H1 (cell line): ENCODE data around the gene NELFCD. TPM values are rescaled to one million over a fixed set of nuclear protein-coding genes. Genes with fewer than 3 reads are reported as not detected.

ENCODE experiments used
- CTCF ChIA-PET: fragments of 300-600 bp; sonication (Branson Sonifier 250); formaldehyde crosslinking; loops from one replicate; lab custom pipeline; 2021; ENCODE audit not compliant: partially characterized antibody; lab: Charles Lee
- POLR2A ChIA-PET: fragments of 300-600 bp; sonication (Branson Sonifier 250); formaldehyde crosslinking; loops from one replicate; lab custom pipeline; 2021; ENCODE audit warnings: inconsistent platforms; ENCODE audit not compliant: partially characterized antibody; lab: Charles Lee
- DNase-seq, 2 experiments: peaks; one replicate each; pipeline versions ENCODE4 v3.0.0 to v3.0.0-alpha.2; 2010 to 2022; ENCODE audit warnings: low spot score in 2 of 2, low read depth in 1 of 2, mixed read lengths in 1 of 2
- FAIRE-seq: peaks from 2 replicates; lab custom pipeline; 2011; peaks lifted over from hg19 to GRCh38; lab: Jason Lieb, UNC
- H2AFZ ChIP-seq: 2 replicates; pipeline ENCODE4 v1.8.1; 2012; ENCODE audit warnings: low read length, inconsistent platforms
- H2AK5ac ChIP-seq: 2 replicates; pipeline ENCODE4 v1.6.1; 2013; ENCODE audit warnings: low read depth, low read length
- H2BK120ac ChIP-seq: replicated peaks from 2 replicates; pipeline ENCODE3; 2013; ENCODE audit warnings: low read depth, low read length, inconsistent platforms
- H2BK12ac ChIP-seq: 2 replicates; pipeline ENCODE4 v1.6.1; 2013; ENCODE audit warnings: low read depth, low read length
- H2BK15ac ChIP-seq: 2 replicates; pipeline ENCODE4 v1.6.1; 2013; ENCODE audit warnings: low read length
- H2BK20ac ChIP-seq: 2 replicates; pipeline ENCODE4 v1.6.1; 2013; ENCODE audit warnings: low read length
- H2BK5ac ChIP-seq: 2 replicates; pipeline ENCODE4 v1.6.1; 2013; ENCODE audit warnings: low read depth, low read length
- H3K14ac ChIP-seq: 2 replicates; pipeline ENCODE4 v1.6.1; 2013; ENCODE audit warnings: inconsistent platforms; ENCODE audit not compliant: insufficient read length
- H3K18ac ChIP-seq: 2 replicates; pipeline ENCODE4 v1.6.1; 2013; ENCODE audit warnings: low read length; ENCODE audit errors: extremely low read depth
- H3K23ac ChIP-seq: 2 replicates; pipeline ENCODE4 v1.6.1; 2013; ENCODE audit warnings: inconsistent platforms; ENCODE audit not compliant: insufficient read length
- H3K23me2 ChIP-seq: 2 replicates; pipeline ENCODE4 v1.6.1; 2013; ENCODE audit warnings: low read depth, low read length
- H3K27ac ChIP-seq: 2 replicates; pipeline ENCODE4 v1.6.1; 2011; ENCODE audit warnings: low read depth, low read length, inconsistent platforms
- H3K27me3 ChIP-seq, 4 experiments: replicated peaks in 1 of 4; 1 replicate in 1 of 4; 2 replicates in 3 of 4; pipeline versions ENCODE4 v1.6.1 to v1.8.1; 2011 to 2013; ENCODE audit warnings: low read length in 3 of 4, mild to moderate bottlenecking in 3 of 4, inconsistent platforms in 2 of 4, mixed read lengths in 2 of 4, moderate library complexity in 1 of 4; ENCODE audit not compliant: control insufficient read depth in 3 of 4, insufficient read depth in 3 of 4; ENCODE audit errors: extremely low read depth in 1 of 4
- H3K36me3 ChIP-seq, 4 experiments: 2 replicates each; pipeline versions ENCODE4 v1.6.1 to v1.8.1; 2011 to 2013; ENCODE audit warnings: mild to moderate bottlenecking in 4 of 4, low read length in 3 of 4, moderate library complexity in 2 of 4, control low read depth in 1 of 4, inconsistent platforms in 1 of 4; ENCODE audit not compliant: insufficient read depth in 4 of 4, control insufficient read depth in 2 of 4
- H3K4ac ChIP-seq: replicated peaks from 2 replicates; pipeline ENCODE3; 2013; ENCODE audit warnings: low read length, low read depth, mixed read lengths, inconsistent platforms; ENCODE audit not compliant: insufficient read length
- H3K4me1 ChIP-seq, 4 experiments: replicated peaks in 1 of 4; 1 replicate in 1 of 4; 2 replicates in 3 of 4; pipeline versions ENCODE4 v1.6.1 to v1.8.1; 2011 to 2013; ENCODE audit warnings: low read length in 3 of 4, inconsistent platforms in 2 of 4, mixed read lengths in 1 of 4; ENCODE audit not compliant: insufficient read depth in 4 of 4, control insufficient read depth in 3 of 4
- H3K4me2 ChIP-seq, 2 experiments: 2 replicates each; pipeline versions ENCODE4 v1.6.1 to v1.8.1; 2011 to 2013; ENCODE audit warnings: low read depth in 2 of 2, low read length in 2 of 2, control low read depth in 1 of 2, inconsistent platforms in 1 of 2, mild to moderate bottlenecking in 1 of 2; ENCODE audit not compliant: insufficient read depth in 1 of 2
- H3K4me3 ChIP-seq, 4 experiments: fragments of 200-600, 300-600 bp in 1 of 4; sonication (generic), shearing (Covaris generic), sonication (Bioruptor Twin) in 1 of 4; 2 replicates each; pipeline versions ENCODE4 v1.5.1 to v1.8.1; 2011 to 2016; ENCODE audit warnings: low read length in 4 of 4, low read depth in 3 of 4, control low read depth in 2 of 4, inconsistent platforms in 2 of 4, mild to moderate bottlenecking in 2 of 4, mixed read lengths in 1 of 4, moderate library complexity in 1 of 4; ENCODE audit not compliant: insufficient read depth in 2 of 4; ENCODE audit errors: extremely low read depth in 1 of 4
- H3K56ac ChIP-seq: replicated peaks from 2 replicates; pipeline ENCODE3; 2013; ENCODE audit warnings: low read depth, mild to moderate bottlenecking, mixed read lengths, low read length, inconsistent platforms; ENCODE audit not compliant: insufficient read length
- H3K79me1 ChIP-seq: 2 replicates; pipeline ENCODE4 v1.6.1; 2013; ENCODE audit warnings: low read depth, low read length, control low read depth
- H3K79me2 ChIP-seq, 2 experiments: 2 replicates each; pipeline versions ENCODE4 v1.6.1 to v1.8.1; 2012 to 2013; ENCODE audit warnings: low read length in 2 of 2, mild to moderate bottlenecking in 2 of 2, inconsistent platforms in 1 of 2; ENCODE audit not compliant: insufficient read depth in 2 of 2, control insufficient read depth in 1 of 2
- H3K9ac ChIP-seq, 4 experiments: replicated peaks in 1 of 4; 1 replicate in 1 of 4; 2 replicates in 3 of 4; pipeline versions ENCODE4 v1.6.1 to v1.8.1; 2011 to 2013; ENCODE audit warnings: low read depth in 3 of 4, low read length in 3 of 4, control low read depth in 2 of 4, mild to moderate bottlenecking in 2 of 4, moderate library complexity in 2 of 4, inconsistent platforms in 1 of 4; ENCODE audit errors: extremely low read depth in 1 of 4
- H3K9me3 ChIP-seq, 2 experiments: 2 replicates each; pipeline versions ENCODE4 v1.6.1 to v1.8.1; 2012 to 2013; ENCODE audit warnings: mild to moderate bottlenecking in 2 of 2, moderate library complexity in 2 of 2, control low read depth in 1 of 2, inconsistent platforms in 1 of 2, low read depth in 1 of 2, low read length in 1 of 2, mixed read lengths in 1 of 2; ENCODE audit not compliant: insufficient read depth in 2 of 2
- H4K20me1 ChIP-seq, 2 experiments: replicated peaks in 1 of 2; 2 replicates each; pipeline versions ENCODE3 to v1.8.1; 2011 to 2013; ENCODE audit warnings: inconsistent platforms in 2 of 2, low read length in 2 of 2, mild to moderate bottlenecking in 1 of 2; ENCODE audit not compliant: insufficient read depth in 2 of 2, control insufficient read depth in 1 of 2
- H4K5ac ChIP-seq: 2 replicates; pipeline ENCODE4 v1.6.1; 2013; ENCODE audit warnings: low read length, low read depth, mixed read lengths, inconsistent platforms; ENCODE audit not compliant: insufficient read length
- H4K8ac ChIP-seq: 2 replicates; pipeline ENCODE4 v1.8.0; 2013; ENCODE audit warnings: mild to moderate bottlenecking, moderate library complexity, low read length, inconsistent platforms; ENCODE audit not compliant: insufficient read depth; ENCODE audit errors: extremely low read depth
- H4K91ac ChIP-seq: replicated peaks from 2 replicates; pipeline ENCODE3; 2013; ENCODE audit warnings: low read length, mixed read lengths, inconsistent platforms; ENCODE audit not compliant: insufficient read length
- CEBPB ChIP-seq: IDR thresholded peaks from 2 replicates; pipeline ENCODE4 v1.6.1; 2012; ENCODE audit warnings: low read depth, low read length
- EGR1 ChIP-seq: IDR thresholded peaks from 2 replicates; pipeline ENCODE4 v1.6.1; 2011; ENCODE audit warnings: low read depth, low read length, borderline replicate concordance
- EZH2 ChIP-seq: fragments of 200-600 bp; sonication (generic); IDR thresholded peaks from 2 replicates; pipeline ENCODE4 v1.7.1; 2012; ENCODE audit warnings: low read depth, mild to moderate bottlenecking, moderate library complexity, low read length, inconsistent platforms; ENCODE audit not compliant: severe bottlenecking
- GABPA ChIP-seq: IDR thresholded peaks from 2 replicates; pipeline ENCODE4 v1.6.1; 2011; ENCODE audit warnings: mild to moderate bottlenecking, low read length, moderate library complexity, borderline replicate concordance; ENCODE audit not compliant: insufficient read depth
- JUN ChIP-seq: IDR thresholded peaks from 2 replicates; pipeline ENCODE4 v1.6.1; 2011; ENCODE audit warnings: low read depth, mild to moderate bottlenecking, improper control_type of control experiment, low read length
- NRF1 ChIP-seq: IDR thresholded peaks from 2 replicates; pipeline ENCODE4 v1.6.1; 2011; ENCODE audit warnings: mild to moderate bottlenecking, low read depth, low read length, improper control_type of control experiment
- PHF8 ChIP-seq: fragments of 200-600 bp; sonication (generic); conservative IDR thresholded peaks from 2 replicates; pipeline ENCODE4 v1.7.1; 2012; ENCODE audit warnings: low read depth, mild to moderate bottlenecking, inconsistent platforms, low read length, moderate library complexity
- RNF2 ChIP-seq: fragments of 200-900, 300-1000 bp; sonication (generic); IDR thresholded peaks from 2 replicates; pipeline ENCODE4 v1.7.1; 2016; ENCODE audit warnings: borderline replicate concordance, low read depth, mild to moderate bottlenecking, antibody characterized with exemption, low read length; ENCODE audit not compliant: poor library complexity, severe bottlenecking; ENCODE audit errors: missing control alignments
- SAP30 ChIP-seq: fragments of 300-600 bp; sonication (generic); IDR thresholded peaks from 2 replicates; pipeline ENCODE4 v1.7.1; 2012; ENCODE audit warnings: low read length, moderate library complexity, mild to moderate bottlenecking, inconsistent platforms; ENCODE audit not compliant: insufficient read depth, insufficient replicate concordance
- SIRT6 ChIP-seq: IDR thresholded peaks from one replicate; pipeline ENCODE4 v1.7.1; 2012; ENCODE audit warnings: low read length, inconsistent platforms
- USF2 ChIP-seq: IDR thresholded peaks from 2 replicates; pipeline ENCODE4 v1.6.1; 2011; ENCODE audit warnings: low read length, improper control_type of control experiment
- WGBS, 2 experiments: shearing (Covaris generic) in 1 of 2; methylation state at CpG; one replicate each; pipeline versions ENCODE4 v1.1.6 to v1.1.7; 2013 to 2015; ENCODE audit warnings: low lambda C conversion rate in 2 of 2, mixed read lengths in 2 of 2, inconsistent platforms in 1 of 2, low coverage in 1 of 2, missing lambda C conversion rate in 1 of 2; ENCODE audit not compliant: insufficient replicate concordance in 2 of 2, insufficient coverage in 1 of 2, insufficient read length in 1 of 2; ENCODE audit errors: extremely low coverage in 1 of 2, missing lambda C conversion rate in 1 of 2; 5-methylcytosine and 5-hydroxymethylcytosine counted together
- polyA plus RNA-seq, 7 experiments: library from polyadenylated mRNA; depleted of rRNA in 3 of 7; stranded (reverse) in 5 of 7; unstranded in 2 of 7; fragments of >200 nt in 5 of 7; fragments of 200-250 nt in 2 of 7; gene quantifications; 1 replicate in 5 of 7; 2 replicates in 1 of 7; 4 replicates in 1 of 7; pipeline versions ENCODE4 v1.2.1 to v1.2.3, GENCODE V29; 2011 to 2013; ENCODE audit warnings: missing spikeins in 2 of 7, mixed read lengths in 2 of 7
- total RNA-seq: library from RNA; stranded (reverse); fragmentation: NEBNext Ultra II Directional; extraction: Animal tissue kit (Norgen Biotek cat#: 25700); gene quantifications from 2 replicates; pipeline ENCODE4 v1.2.1, GENCODE V29; 2021

NELFCD gene
- total and polyA plus RNA-seq, 2 of the 8 experiments (the other 6 are each of a cell fraction or from before 2014, with no cell fraction given), result 35.5 to 59.6 TPM

DNA sequence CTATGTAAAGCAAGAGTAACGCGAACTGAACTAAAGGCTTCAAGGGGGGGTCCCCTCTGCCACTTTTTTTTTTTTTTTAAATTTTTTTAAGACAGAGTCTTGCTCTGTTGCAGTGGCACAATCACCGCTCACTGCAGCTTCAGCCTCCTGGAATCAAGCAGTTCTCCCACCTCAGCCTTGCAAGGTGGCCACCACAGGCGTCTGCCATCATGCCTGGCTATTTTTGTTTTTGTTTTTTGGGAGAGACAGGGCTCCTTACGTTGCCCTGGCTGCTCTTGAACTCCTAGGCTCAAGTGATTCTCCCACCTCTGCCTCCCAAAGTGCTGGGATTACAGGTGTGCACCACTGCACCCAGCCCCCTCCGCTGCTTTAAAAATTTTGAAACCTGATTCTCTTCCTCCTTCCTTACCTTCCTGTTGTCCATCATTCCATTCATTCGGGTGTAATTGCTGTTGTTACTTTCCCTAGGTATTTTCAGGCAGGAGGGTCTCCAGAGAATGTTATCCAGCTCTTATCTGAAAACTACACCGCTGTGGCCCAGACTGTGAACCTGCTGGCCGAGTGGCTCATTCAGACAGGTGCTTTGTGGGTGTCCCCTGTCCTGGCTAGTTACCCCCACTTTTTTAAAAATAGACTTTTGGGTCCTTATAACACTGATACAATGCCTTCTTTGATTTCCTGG is 5.4 kb downstream of the NELFCD start:
- no peak for FAIRE-seq
- H3K79me2 ChIP-seq, result peaks cover 4 to 43% of the 10 kb centered on the region in 2 experiments
- no peak for TF ChIP-seq SAP30
- no peak for TF ChIP-seq NRF1
- no peak for TF ChIP-seq JUN
- TF ChIP-seq EGR1, result no peak
- TF ChIP-seq CEBPB, result no peak
- TF ChIP-seq GABPA, result no peak
- no peak for TF ChIP-seq EZH2
- TF ChIP-seq SIRT6, result no peak
- no peak for TF ChIP-seq USF2
- no peak for TF ChIP-seq PHF8
- no peak for TF ChIP-seq RNF2

More for the DNA sequence above, 5.4 kb downstream of the NELFCD start:
- Histone ChIP-seq H4K20me1 (peaks cover 4 to 15% of the 10 kb centered on the region in 2 experiments), H4K8ac (no peak overlapping the region), H2BK120ac (no peak overlapping the region), H2BK20ac (no peak overlapping the region), H2AFZ (no peak overlapping the region), H3K36me3 (peaks cover 31 to 47% (median 40%) of the 10 kb centered on the region in 4 experiments), H2BK12ac (no peak overlapping the region), H2BK15ac (no peak overlapping the region), H3K23me2 (no peaks in the 10 kb centered on the region; the same call in 1 of the 2 replicates), H3K9me3 (no peaks in the 10 kb centered on the region), H3K27me3 (no peaks in the 10 kb centered on the region), H4K91ac (no peak overlapping the region), H2BK5ac (no peak overlapping the region), H4K5ac (no peak overlapping the region), H2AK5ac (no peak overlapping the region), H3K4me1 (no peaks in the 10 kb centered on the region), H3K79me1 (peaks cover 18% of the 10 kb centered on the region), H3K27ac (no peak overlapping the region), H3K56ac (no peak overlapping the region), H3K18ac (no peak overlapping the region), H3K4me3 (no peak overlapping the region), H3K14ac (no peak overlapping the region), H3K9ac (no peak overlapping the region), H3K4ac (no peak overlapping the region), H3K23ac (no peak overlapping the region), H3K4me2 (no peak overlapping the region)
- no peak for DNase-seq
- ChIA-PET POLR2A (interaction anchor here (1.0 to 1.1 kb wide), 2 partner anchors 11 to 19 kb away, joined by 3 read pairs; no protein-coding TSS in a partner anchor), CTCF (no interaction called here)
- WGBS, 2 experiments, result 86% methylated on average over 9 of the region's 9 CpGs; no CpG with 5 or more reads in 1 of the 2 experiments
